Endodermal cell (in vitro differentiated cells): ENCODE measurements around the gene PGAM5. TPM values are rescaled to one million over a fixed set of nuclear protein-coding genes. Genes with fewer than 3 reads are reported as not detected.

Experiments used
- DNase-seq: peaks from one replicate; pipeline ENCODE4 v3.0.0-alpha.2; 2017
- H3K27ac ChIP-seq: 2 replicates; pipeline ENCODE4 v1.5.1; 2013; ENCODE audit warnings: mild to moderate bottlenecking, low read depth, low read length, moderate library complexity
- H3K27me3 ChIP-seq: 2 replicates; pipeline ENCODE4 v1.6.1; 2013; ENCODE audit warnings: mild to moderate bottlenecking, low read length, moderate library complexity; ENCODE audit not compliant: insufficient read depth, control insufficient read depth, poor library complexity, severe bottlenecking
- H3K36me3 ChIP-seq: 2 replicates; pipeline ENCODE4 v1.7.0; 2013; ENCODE audit warnings: mild to moderate bottlenecking, low read length, moderate library complexity; ENCODE audit not compliant: control insufficient read depth, insufficient read depth
- H3K4me1 ChIP-seq: one replicate; pipeline ENCODE4 v1.7.0; 2013; ENCODE audit warnings: low read length; ENCODE audit not compliant: control insufficient read depth, insufficient read depth
- H3K4me3 ChIP-seq: 2 replicates; pipeline ENCODE4 v1.5.1; 2013; ENCODE audit warnings: mild to moderate bottlenecking, low read length, moderate library complexity
- H3K9ac ChIP-seq: 2 replicates; pipeline ENCODE4 v1.6.1; 2013; ENCODE audit warnings: mild to moderate bottlenecking, low read length, moderate library complexity; ENCODE audit not compliant: poor library complexity, severe bottlenecking; ENCODE audit errors: extremely low read depth
- H3K9me3 ChIP-seq: 2 replicates; pipeline ENCODE4 v1.6.1; 2013; ENCODE audit warnings: mild to moderate bottlenecking, low read length, moderate library complexity; ENCODE audit not compliant: control insufficient read depth
- H3K27ac Mint-ChIP-seq: 2 replicates; pipeline ENCODE4 v1.8.0; 2020; ENCODE audit warnings: mixed read lengths
- H3K27me3 Mint-ChIP-seq: 2 replicates; pipeline ENCODE4 v1.8.0; 2021; ENCODE audit warnings: mild to moderate bottlenecking, mixed read lengths; ENCODE audit not compliant: insufficient read depth
- H3K36me3 Mint-ChIP-seq: 2 replicates; pipeline ENCODE4 v1.8.0; 2020; ENCODE audit warnings: low read depth, mixed read lengths
- H3K4me1 Mint-ChIP-seq: 2 replicates; pipeline ENCODE4 v1.8.0; 2020; ENCODE audit warnings: mixed read lengths
- H3K4me3 Mint-ChIP-seq: 2 replicates; pipeline ENCODE4 v1.8.0; 2020; ENCODE audit warnings: mild to moderate bottlenecking, moderate library complexity, mixed read lengths
- H3K9me3 Mint-ChIP-seq: 2 replicates; pipeline ENCODE4 v1.8.0; 2020; ENCODE audit warnings: mild to moderate bottlenecking, mixed read lengths
- WGBS, 2 experiments: methylation state at CpG; one replicate each; pipeline versions ENCODE4 v1.1.5 to v1.1.7; 2013; ENCODE audit warnings: missing lambda C conversion rate in 2 of 2, mixed read lengths in 1 of 2; ENCODE audit not compliant: insufficient coverage in 1 of 2, insufficient read length in 1 of 2; 5-methylcytosine and 5-hydroxymethylcytosine counted together
- total RNA-seq, 2 donors: library from RNA; stranded (reverse); fragmentation: NEBNext Ultra II Directional in 1 of 2; extraction: Animal tissue kit (Norgen Biotek cat#: 25700) in 1 of 2; gene quantifications; 2 replicates in 1 of 2; 3 replicates in 1 of 2; pipeline ENCODE4 v1.2.1, GENCODE V29; 2021
- TF ChIP-seq, protein P1 (sequence below): fragments of 200-600 bp; sonication (generic); conservative IDR thresholded peaks from 2 replicates; pipeline ENCODE4 v1.5.0; 2021; ENCODE audit warnings: antibody characterized with exemption, mild to moderate bottlenecking

Gene PGAM5
- total RNA-seq, 2 donors from 2014 or later, result 60.2 to 64.3 TPM

DNA sequence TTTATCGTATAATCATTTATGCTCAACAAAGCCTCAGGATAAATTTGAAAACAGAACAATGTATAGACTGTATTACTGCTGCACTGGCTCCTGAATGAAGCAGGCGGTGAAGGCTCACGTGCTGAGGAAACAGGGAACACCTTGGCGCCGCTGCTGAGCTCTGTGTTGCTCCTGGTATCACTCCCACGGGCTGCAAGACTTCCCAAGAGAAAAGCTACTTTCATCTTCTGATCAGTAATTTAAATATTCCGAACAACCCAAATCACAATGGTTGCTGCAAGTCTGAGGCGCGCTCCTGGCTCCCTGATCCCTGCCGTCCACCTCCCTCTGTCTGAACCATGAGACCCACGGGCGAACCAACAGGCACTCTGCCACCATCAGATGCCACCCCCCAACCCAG lies 15.7 kb downstream of the PGAM5 start:
- Mint-ChIP-seq H3K36me3 (peaks cover 81% of the 10 kb centered on the region), H3K27me3 (no peaks in the 10 kb centered on the region), H3K27ac (peak overlapping the region; percentile 39), H3K9me3 (peaks cover 16% of the 10 kb centered on the region), H3K4me3 (no peak overlapping the region), H3K4me1 (no peaks in the 10 kb centered on the region)
- Histone ChIP-seq H3K4me3 (no peak overlapping the region), H3K27ac (no peak overlapping the region), H3K9ac (no peak overlapping the region), H3K4me1 (no peaks in the 10 kb centered on the region), H3K27me3 (no peaks in the 10 kb centered on the region), H3K36me3 (peaks cover 85% of the 10 kb centered on the region), H3K9me3 (peaks cover 4% of the 10 kb centered on the region)
- TF ChIP-seq, protein P1, sequence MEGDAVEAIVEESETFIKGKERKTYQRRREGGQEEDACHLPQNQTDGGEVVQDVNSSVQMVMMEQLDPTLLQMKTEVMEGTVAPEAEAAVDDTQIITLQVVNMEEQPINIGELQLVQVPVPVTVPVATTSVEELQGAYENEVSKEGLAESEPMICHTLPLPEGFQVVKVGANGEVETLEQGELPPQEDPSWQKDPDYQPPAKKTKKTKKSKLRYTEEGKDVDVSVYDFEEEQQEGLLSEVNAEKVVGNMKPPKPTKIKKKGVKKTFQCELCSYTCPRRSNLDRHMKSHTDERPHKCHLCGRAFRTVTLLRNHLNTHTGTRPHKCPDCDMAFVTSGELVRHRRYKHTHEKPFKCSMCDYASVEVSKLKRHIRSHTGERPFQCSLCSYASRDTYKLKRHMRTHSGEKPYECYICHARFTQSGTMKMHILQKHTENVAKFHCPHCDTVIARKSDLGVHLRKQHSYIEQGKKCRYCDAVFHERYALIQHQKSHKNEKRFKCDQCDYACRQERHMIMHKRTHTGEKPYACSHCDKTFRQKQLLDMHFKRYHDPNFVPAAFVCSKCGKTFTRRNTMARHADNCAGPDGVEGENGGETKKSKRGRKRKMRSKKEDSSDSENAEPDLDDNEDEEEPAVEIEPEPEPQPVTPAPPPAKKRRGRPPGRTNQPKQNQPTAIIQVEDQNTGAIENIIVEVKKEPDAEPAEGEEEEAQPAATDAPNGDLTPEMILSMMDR, result no peak
- peak; percentile 35 for DNase-seq
- 93 to 100% methylated on average over 7 to 12 of the region's 12 CpGs for WGBS, 2 experiments

DNA sequence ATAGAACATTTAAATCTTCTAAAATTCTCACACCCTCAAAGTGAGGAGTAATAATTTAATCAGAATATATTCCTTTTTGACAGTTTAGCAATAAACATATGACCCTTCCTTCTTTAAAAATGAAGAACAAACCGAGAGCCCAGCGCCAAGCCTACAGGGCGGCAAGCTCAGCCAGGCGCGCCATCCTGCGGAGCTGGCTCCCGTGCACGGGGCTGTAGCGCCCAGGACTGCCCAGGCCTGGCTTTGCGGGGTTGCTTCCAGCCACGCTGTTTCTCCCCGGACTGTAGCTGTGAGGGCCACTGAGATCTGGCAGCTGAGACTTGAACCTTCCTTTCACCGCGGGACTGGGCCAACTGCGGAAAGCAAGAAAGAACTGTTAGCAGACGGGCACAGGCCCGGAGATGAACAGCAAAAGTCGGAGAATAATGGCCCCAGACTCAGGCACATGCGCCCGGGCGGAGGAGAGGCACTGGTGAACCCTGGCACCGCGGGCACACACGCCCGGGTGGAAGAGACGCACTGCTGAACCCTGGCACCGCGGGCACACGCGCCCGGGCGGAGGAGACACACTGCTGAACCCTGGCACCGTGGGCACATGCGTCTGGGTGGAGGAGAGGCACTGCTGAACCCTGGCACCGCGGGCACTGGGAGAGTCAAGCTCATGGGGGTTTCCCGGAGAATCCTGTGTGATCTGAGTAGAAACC lies 16.6 kb downstream of the PGAM5 start:
- peaks cover 16% of the 10 kb centered on the region for H3K9me3 Mint-ChIP-seq
- Histone ChIP-seq H3K36me3 (peaks cover 92% of the 10 kb centered on the region), H3K9ac (no peak overlapping the region), H3K4me1 (no peaks in the 10 kb centered on the region), H3K4me3 (no peak overlapping the region), H3K27ac (no peak overlapping the region), H3K9me3 (peaks cover 4% of the 10 kb centered on the region), H3K27me3 (no peaks in the 10 kb centered on the region)
- TF ChIP-seq, protein P1, result no peak
- H3K4me3 Mint-ChIP-seq, result no peak overlapping the region
- H3K4me1 Mint-ChIP-seq, result no peaks in the 10 kb centered on the region
- H3K27me3 Mint-ChIP-seq, result no peaks in the 10 kb centered on the region
- WGBS, 2 experiments, result 94 to 97% methylated on average over 28 to 37 of the region's 37 CpGs
- no peak for DNase-seq
- H3K27ac Mint-ChIP-seq, result no peak overlapping the region
- H3K36me3 Mint-ChIP-seq, result peaks cover 83% of the 10 kb centered on the region

DNA sequence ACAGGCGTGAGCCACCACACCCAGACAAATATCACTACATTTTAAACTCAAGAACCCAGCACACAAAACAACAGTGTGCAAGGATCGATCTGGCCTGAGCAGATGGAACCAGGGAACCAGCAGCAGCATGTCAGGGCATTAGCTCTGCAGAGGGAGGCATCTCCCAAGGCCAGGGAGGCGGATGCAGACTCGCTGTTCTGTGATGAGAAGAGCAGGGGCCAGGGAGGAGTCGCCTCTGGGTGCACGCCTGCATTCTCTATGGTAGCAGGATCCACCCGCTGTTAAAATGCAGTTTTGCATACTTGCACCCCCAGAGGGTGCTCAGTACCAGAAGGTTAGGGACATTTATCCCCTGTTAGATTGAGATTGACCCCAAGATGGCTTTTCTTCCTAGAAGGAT lies 17.9 kb downstream of the PGAM5 start:
- H3K4me1 ChIP-seq, result no peaks in the 10 kb centered on the region
- Mint-ChIP-seq H3K4me1 (no peaks in the 10 kb centered on the region), H3K4me3 (no peak overlapping the region), H3K36me3 (peaks cover 86% of the 10 kb centered on the region), H3K27me3 (no peaks in the 10 kb centered on the region), H3K9me3 (peaks cover 16% of the 10 kb centered on the region), H3K27ac (no peak overlapping the region)
- no peak overlapping the region for H3K9ac ChIP-seq
- H3K27me3 ChIP-seq, result no peaks in the 10 kb centered on the region
- H3K36me3 ChIP-seq, result peaks cover 86% of the 10 kb centered on the region
- no peak overlapping the region for H3K4me3 ChIP-seq
- 92 to 97% methylated on average over 5 to 7 of the region's 7 CpGs for WGBS, 2 experiments
- peak; percentile 41 for DNase-seq
- peaks cover 4% of the 10 kb centered on the region for H3K9me3 ChIP-seq
- TF ChIP-seq, protein P1, result no peak
- no peak overlapping the region for H3K27ac ChIP-seq
